NT2/D1 (cell line): ENCODE results near the gene SCGN.

Experiments used
- SUZ12 ChIP-seq: IDR thresholded peaks from 2 replicates; pipeline ENCODE4 v1.6.1; 2011; ENCODE audit not compliant: insufficient read length, insufficient read depth; ENCODE audit errors: extremely low read depth
- YY1 ChIP-seq: IDR thresholded peaks from 2 replicates; pipeline ENCODE4 v1.6.1; 2011; ENCODE audit not compliant: insufficient read length, insufficient read depth
- ZNF274 ChIP-seq: IDR thresholded peaks from 2 replicates; pipeline ENCODE4 v1.6.1; 2011; ENCODE audit warnings: mild to moderate bottlenecking, low read depth, low read length

DNA sequence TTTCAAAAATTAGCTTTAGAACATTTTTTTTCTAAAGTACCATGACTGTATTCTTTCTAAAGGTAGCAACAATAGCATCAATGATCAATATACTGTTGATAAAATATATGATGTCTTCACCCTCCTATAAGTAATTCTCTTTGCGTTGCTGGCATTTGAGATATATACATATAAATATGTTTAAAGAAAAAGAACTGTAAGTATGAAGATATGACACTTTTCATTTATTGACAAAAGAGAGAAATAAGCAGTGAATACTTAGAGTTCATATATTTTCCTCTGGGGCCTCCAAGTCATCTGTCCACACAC lies 49.4 kb upstream of the SCGN start:
- TF ChIP-seq ZNF274: no peak
- TF ChIP-seq SUZ12: no peak
- TF ChIP-seq YY1: no peak
